ENCODE measurements around the gene C11orf97. TPM values are rescaled to one million over a fixed set of nuclear protein-coding genes. Genes with fewer than 3 reads are reported as not detected.
"Not testable (repeated sequence)": the region's sequence is repeated elsewhere in the genome, so short reads cannot be mapped to it uniquely, and the experiment has no call there.

The C11orf97 gene
- polyA plus RNA-seq, 2 of the 4 experiments (the other 2 are of a cell fraction): not detected

DNA sequence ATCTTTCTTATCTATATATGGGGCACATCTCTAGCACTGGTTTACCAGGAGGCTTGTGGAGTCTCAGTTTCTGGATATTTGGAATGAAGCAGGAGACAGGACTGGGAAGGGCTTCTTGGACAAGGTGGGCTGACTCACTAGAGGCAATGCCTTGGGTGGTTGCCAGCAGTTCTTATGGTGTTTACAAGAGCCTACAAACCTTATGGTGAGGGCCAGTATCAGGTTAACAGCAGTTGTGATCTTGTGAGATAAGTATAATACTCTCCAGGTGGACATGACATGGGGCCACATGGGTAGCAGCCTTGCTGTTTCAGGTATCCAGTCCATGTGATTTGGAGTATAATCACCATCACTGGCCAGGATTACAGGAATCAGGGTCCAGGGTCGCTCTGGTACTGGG lies 41.7 kb downstream of the C11orf97 start:
- no peak for DNase-seq (ENCODE audit: low read depth in 1 of 2, low spot score in 1 of 2)
- Histone ChIP-seq H3K4me2 (no peak overlapping the region), H3K4me1 (no peaks in the 10 kb centered on the region), H3K9me3 (no peaks in the 10 kb centered on the region), H3K27ac (no peak overlapping the region), H3K4me3 (no peak overlapping the region)
- CTCF ChIA-PET: no interaction called here
- FAIRE-seq: no peak
- POLR2A ChIA-PET: no interaction called here
- 60% methylated on average over 1 of the region's 1 CpG for WGBS (ENCODE audit: missing lambda C conversion rate)
- TF ChIP-seq RARB (CRISPR knock-in tag; IDR thresholded peaks at IDR 0.05) (no peak), RNF2 (IDR thresholded peaks at IDR 0.05; ENCODE audit: borderline replicate concordance, low read depth) (no peak), EHMT2 (IDR thresholded peaks at IDR 0.05; ENCODE audit: low read depth) (no peak), HEYL (CRISPR knock-in tag; IDR thresholded peaks at IDR 0.05) (no peak), MYC (IDR thresholded peaks at IDR 0.05; ENCODE audit: borderline replicate concordance, low read length) (no peak), EHF (CRISPR knock-in tag; IDR thresholded peaks at IDR 0.05) (no peak), NR3C1 (IDR thresholded peaks at IDR 0.05) (no peak), ZC3H11A (IDR thresholded peaks at IDR 0.05) (no peak)
- TF ChIP-seq, protein P1, sequence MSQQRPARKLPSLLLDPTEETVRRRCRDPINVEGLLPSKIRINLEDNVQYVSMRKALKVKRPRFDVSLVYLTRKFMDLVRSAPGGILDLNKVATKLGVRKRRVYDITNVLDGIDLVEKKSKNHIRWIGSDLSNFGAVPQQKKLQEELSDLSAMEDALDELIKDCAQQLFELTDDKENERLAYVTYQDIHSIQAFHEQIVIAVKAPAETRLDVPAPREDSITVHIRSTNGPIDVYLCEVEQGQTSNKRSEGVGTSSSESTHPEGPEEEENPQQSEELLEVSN (IDR thresholded peaks at IDR 0.05; ENCODE audit: borderline replicate concordance, low read depth): no peak
- TF ChIP-seq, protein P2, sequence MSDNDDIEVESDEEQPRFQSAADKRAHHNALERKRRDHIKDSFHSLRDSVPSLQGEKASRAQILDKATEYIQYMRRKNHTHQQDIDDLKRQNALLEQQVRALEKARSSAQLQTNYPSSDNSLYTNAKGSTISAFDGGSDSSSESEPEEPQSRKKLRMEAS (IDR thresholded peaks at IDR 0.05): no peak
- no peak for ATAC-seq

DNA sequence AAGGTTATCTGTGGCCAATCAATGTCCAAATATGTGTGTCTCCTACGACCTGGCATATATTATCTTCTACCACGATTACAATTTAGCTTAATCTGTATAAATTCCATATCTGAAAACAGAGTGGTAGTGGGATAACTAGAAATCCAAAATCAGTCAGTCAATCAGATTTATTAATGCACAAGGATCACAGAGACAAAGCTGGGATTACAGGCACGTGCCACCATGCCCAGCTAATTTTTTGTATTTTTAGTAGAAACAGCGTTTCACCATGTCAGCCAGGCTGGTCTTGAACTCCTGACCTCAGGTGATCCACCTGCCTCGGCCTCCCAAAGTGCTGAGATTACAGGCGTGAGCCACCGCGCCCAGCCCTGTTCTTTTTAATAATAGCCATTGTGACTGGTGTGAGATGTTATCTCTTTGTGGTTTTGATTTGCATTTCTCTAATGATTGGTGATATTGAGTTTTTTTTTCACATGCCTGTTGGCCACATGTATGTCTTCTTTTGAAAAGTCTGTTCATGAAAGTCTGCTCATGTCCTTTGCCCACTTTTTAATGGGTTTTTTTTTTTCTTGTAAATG lies 43.6 kb downstream of the C11orf97 start:
- FAIRE-seq; POLR2A ChIA-PET; H3K9me3 ChIP-seq; ATAC-seq; DNase-seq (ENCODE audit: low read depth in 1 of 2, low spot score in 1 of 2); H3K4me1 ChIP-seq; H3K27ac ChIP-seq; H3K4me2 ChIP-seq; H3K4me3 ChIP-seq: not testable (repeated sequence)
- CTCF ChIA-PET: interaction anchor here (0.6 to 1.7 kb wide), 3 partner anchors 9 to 10 kb away, joined by 3 to 4 read pairs (median 3); no protein-coding TSS in a partner anchor
- 71% methylated on average over 8 of the region's 8 CpGs for WGBS (ENCODE audit: missing lambda C conversion rate)

DNA sequence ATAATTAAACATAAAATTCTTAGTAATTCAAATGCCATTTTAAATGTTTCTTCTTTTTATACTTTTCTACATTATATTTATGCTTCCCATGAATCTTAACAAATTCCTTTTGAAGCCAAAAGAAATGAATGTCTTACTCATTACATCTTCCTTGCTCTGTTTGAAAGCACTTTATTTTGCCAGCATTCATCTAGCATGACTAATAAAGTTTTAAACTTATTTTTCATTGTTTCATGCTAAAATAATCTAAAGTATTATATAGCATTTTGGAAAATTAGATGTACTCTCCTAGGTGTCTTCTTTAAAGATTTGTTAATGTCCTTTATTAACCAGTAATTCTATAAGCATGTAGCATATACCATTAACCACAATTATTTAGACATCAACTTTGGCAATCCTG lies 45.2 kb downstream of the C11orf97 start:
- ChIA-PET POLR2A (no interaction called here), CTCF (no interaction called here)
- no peaks in the 10 kb centered on the region for H3K9me3 ChIP-seq
- ATAC-seq (no peak), DNase-seq (ENCODE audit: low read depth in 1 of 2, low spot score in 1 of 2) (no peak), FAIRE-seq (no peak)
- TF ChIP-seq KDM5A (IDR thresholded peaks at IDR 0.05) (no peak), HOXA7 (CRISPR knock-in tag; IDR thresholded peaks at IDR 0.05) (no peak), RNF2 (IDR thresholded peaks at IDR 0.05; ENCODE audit: borderline replicate concordance, low read depth) (no peak), SMC3 (IDR thresholded peaks at IDR 0.05) (no peak), MAZ (IDR thresholded peaks at IDR 0.05; ENCODE audit: borderline replicate concordance, low read depth, low read length) (no peak), CBX8 (IDR thresholded peaks at IDR 0.05) (no peak), ZC3H11A (IDR thresholded peaks at IDR 0.05) (no peak), EP300 (IDR thresholded peaks at IDR 0.05) (no peak), BHLHE40 (IDR thresholded peaks at IDR 0.05; ENCODE audit: low read depth, low read length) (no peak), CHD4 (IDR thresholded peaks at IDR 0.05; ENCODE audit: borderline replicate concordance) (no peak), ZFP36 (IDR thresholded peaks at IDR 0.05; ENCODE audit: borderline replicate concordance, partially characterized antibody) (no peak)
- TF ChIP-seq, protein P3, sequence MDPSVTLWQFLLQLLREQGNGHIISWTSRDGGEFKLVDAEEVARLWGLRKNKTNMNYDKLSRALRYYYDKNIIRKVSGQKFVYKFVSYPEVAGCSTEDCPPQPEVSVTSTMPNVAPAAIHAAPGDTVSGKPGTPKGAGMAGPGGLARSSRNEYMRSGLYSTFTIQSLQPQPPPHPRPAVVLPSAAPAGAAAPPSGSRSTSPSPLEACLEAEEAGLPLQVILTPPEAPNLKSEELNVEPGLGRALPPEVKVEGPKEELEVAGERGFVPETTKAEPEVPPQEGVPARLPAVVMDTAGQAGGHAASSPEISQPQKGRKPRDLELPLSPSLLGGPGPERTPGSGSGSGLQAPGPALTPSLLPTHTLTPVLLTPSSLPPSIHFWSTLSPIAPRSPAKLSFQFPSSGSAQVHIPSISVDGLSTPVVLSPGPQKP (IDR thresholded peaks at IDR 0.05; ENCODE audit: low read depth, low read length): no peak
- TF ChIP-seq, protein P4, sequence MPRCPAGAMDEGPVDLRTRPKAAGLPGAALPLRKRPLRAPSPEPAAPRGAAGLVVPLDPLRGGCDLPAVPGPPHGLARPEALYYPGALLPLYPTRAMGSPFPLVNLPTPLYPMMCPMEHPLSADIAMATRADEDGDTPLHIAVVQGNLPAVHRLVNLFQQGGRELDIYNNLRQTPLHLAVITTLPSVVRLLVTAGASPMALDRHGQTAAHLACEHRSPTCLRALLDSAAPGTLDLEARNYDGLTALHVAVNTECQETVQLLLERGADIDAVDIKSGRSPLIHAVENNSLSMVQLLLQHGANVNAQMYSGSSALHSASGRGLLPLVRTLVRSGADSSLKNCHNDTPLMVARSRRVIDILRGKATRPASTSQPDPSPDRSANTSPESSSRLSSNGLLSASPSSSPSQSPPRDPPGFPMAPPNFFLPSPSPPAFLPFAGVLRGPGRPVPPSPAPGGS (IDR thresholded peaks at IDR 0.05): no peak
- TF ChIP-seq, protein P5, sequence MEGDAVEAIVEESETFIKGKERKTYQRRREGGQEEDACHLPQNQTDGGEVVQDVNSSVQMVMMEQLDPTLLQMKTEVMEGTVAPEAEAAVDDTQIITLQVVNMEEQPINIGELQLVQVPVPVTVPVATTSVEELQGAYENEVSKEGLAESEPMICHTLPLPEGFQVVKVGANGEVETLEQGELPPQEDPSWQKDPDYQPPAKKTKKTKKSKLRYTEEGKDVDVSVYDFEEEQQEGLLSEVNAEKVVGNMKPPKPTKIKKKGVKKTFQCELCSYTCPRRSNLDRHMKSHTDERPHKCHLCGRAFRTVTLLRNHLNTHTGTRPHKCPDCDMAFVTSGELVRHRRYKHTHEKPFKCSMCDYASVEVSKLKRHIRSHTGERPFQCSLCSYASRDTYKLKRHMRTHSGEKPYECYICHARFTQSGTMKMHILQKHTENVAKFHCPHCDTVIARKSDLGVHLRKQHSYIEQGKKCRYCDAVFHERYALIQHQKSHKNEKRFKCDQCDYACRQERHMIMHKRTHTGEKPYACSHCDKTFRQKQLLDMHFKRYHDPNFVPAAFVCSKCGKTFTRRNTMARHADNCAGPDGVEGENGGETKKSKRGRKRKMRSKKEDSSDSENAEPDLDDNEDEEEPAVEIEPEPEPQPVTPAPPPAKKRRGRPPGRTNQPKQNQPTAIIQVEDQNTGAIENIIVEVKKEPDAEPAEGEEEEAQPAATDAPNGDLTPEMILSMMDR (IDR thresholded peaks at IDR 0.05): no peak
- TF ChIP-seq, protein P2 (IDR thresholded peaks at IDR 0.05): no peak
- no peaks in the 10 kb centered on the region for H3K4me1 ChIP-seq
- no peak overlapping the region for H3K4me3 ChIP-seq
- H3K4me2 ChIP-seq: no peak overlapping the region
- H3K27ac ChIP-seq: no peak overlapping the region

Measured in A549 (cell line).